ENCODE measurements around the gene TBC1D8.

DNA sequence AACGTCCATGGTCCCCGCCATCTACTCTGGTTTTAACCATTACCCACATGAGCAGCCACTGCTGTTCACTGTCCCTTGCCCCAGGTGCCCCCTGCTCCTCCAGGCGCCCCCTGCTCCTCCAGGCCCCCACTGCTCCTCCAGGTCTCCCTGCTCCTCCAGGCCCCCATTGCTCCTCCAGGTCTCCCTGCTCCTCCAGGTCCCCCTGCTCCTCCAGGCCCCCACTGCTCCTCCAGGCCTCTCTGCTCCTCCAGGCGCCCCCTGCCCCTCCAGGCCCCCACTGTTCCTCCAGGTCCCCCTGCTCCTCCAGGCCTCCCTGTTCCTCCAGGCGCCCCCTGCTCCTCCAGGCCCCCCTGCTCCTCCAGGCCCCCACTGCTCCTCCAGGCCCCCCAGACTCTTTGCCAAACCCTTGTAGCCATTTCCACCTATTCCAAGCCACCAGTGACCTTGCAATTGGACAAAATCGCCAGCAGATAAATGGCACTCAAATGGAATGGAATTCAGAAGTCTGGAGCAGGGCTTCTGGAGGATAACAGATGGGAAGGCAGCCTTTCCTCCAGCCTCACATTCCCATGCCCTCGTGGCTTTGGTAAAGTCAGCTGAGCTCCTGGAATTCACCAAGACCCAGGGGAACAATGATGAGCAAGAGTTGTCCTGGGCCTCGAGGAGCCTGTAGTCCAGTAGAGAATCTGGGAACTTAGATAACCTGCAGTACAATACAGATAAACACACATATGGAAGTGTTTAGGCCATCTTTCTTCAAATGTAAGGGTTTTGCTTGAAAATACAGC, 162.4 kb downstream of the TBC1D8 start:
- no peak for TF ChIP-seq POLR2A (IDR thresholded peaks at IDR 0.05)
- TF ChIP-seq, protein P1, sequence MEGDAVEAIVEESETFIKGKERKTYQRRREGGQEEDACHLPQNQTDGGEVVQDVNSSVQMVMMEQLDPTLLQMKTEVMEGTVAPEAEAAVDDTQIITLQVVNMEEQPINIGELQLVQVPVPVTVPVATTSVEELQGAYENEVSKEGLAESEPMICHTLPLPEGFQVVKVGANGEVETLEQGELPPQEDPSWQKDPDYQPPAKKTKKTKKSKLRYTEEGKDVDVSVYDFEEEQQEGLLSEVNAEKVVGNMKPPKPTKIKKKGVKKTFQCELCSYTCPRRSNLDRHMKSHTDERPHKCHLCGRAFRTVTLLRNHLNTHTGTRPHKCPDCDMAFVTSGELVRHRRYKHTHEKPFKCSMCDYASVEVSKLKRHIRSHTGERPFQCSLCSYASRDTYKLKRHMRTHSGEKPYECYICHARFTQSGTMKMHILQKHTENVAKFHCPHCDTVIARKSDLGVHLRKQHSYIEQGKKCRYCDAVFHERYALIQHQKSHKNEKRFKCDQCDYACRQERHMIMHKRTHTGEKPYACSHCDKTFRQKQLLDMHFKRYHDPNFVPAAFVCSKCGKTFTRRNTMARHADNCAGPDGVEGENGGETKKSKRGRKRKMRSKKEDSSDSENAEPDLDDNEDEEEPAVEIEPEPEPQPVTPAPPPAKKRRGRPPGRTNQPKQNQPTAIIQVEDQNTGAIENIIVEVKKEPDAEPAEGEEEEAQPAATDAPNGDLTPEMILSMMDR (IDR thresholded peaks at IDR 0.05), result no peak
